ENCODE results near the gene DYSF.

The DYSF gene

DNA sequence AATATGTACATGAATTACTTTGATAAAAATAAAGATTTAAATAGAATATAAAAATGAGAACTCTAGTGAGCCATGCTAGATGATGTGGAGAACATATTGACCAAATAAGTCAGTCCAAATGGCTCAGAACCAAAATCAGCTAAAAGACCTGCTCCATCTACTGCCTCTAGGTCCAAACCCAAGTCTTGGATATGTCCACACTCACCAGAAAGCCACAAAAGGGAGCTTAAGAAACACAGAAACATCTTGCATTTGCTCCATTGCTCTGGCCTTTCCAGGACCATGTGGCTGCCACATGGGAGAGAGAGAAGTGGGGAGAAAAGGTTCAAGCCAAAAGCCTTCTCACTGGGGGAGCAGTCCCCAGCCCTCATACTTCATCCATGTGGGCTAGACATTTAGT, 272.5 kb downstream of the DYSF start:
- DNase-seq (ENCODE audit: low read depth in 2 of 2): no peak

DNA sequence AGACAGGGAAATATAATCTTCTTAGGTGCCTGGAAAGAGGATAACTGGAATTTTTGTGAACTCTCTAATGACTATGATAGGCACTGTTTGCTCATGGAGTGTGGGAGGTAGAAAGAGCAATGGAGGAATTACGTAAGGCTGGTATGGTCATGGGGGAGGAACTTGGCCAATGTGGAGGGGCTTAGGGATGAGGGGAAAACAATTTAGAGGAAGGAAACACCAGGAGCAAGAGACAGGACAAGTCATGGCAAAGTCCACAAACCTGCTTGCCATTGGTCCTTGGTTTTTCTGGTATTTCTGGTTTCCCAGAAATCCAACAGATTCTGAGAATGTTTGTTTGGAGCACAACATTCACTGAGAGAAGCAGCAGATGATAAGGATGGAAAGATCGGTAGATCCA, 274.2 kb downstream of the DYSF start:
- no peak for DNase-seq (ENCODE audit: low read depth in 2 of 2)

DNA sequence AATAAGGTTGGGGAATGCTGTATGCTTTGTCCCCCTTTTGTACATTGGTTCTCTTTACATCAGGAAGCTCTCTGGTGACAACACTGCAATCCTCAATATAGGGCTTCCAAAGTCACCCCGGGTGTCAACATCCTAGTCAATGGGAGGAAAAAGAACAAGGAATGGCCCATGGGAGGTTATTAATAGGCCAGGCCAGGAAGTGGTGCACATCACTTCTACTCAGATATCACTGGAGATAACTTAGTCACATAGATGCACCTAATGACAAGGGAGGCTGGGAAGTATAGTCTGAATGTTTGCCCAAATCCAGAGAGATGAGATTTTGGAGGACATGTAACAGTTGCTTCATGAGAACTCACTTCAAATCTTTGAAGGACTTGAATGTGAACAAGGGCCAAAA, 274.7 kb downstream of the DYSF start:
- no peak for DNase-seq (ENCODE audit: low read depth in 2 of 2)

DNA sequence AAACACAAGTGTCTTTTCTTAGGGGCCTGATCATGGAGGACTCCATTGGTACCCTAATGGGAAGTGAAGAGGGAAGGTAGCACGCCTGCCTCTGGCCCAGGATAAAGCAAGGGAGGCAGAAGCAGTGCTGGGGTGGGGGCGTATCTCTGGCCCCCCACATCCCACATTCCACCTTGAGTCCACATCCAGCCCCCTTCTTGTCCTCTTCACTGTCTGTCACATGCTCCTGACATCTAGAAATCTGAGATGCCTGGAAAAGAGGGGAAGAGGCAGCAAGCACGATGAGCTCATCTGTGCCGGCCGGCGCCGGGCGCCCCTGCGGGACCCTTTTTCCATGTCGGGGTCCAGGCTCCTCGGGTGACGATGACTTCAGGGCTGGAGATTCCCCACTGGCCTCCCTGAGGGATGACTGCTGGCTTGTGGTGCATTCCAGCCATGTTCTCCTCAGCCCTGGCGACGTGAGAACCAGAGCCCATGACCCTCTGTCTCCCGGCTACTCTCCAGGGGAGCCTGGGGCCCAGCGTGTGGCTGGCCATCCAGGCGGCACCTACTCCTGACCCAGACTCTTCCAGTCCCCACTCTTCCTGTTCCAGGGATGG, 277.5 kb downstream of the DYSF start:
- no peak for DNase-seq (ENCODE audit: low read depth in 2 of 2)

DNA sequence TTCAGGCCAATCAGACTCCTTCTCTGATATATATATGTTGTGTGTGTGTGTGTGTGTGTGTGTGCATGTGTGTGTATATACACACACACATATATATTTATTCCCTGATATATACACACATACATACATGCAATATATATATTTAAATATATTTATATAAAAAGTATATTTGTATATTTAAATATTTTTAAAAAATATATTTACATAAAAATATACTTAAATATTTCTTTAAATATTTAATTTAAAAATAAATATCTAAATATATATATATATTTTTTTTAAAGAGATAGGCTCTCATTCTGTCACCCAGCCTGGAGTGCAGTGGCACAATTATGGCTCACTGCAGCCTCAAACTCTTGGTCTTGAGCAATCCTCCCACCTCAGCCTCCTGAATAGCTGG, 281.3 kb downstream of the DYSF start:
- DNase-seq (ENCODE audit: low read depth in 2 of 2): no peak

DNA sequence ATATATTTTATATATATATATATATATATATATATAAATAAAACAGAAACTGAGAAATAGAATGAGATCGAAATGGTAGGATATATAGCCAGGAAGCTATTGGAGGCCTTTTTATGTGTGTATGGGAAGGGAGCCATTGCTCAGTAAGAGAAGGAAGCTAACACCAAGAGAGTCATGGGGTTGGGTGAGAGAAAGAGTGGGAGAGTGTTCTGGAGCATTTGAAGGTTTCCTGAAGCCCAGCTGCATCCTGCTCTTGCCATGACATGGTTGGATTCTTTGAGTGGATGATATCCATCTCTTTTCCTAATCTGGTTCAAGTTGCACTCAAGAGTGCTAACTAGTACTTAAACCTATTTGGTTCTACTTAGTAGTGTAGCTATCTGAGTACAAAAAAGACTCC, 282.3 kb downstream of the DYSF start:
- no peak for DNase-seq (ENCODE audit: low read depth in 2 of 2)

Measured in stimulated activated CD4-positive, alpha-beta T cell treated with anti-CD3 and anti-CD28 coated beads, Interleukin-4, amount 100 ng/mL, for 48 hours (primary cell).